Liver (tissue), 9 donors: ENCODE results near the gene FAM161B. TPM values are rescaled to one million over a fixed set of nuclear protein-coding genes. Genes with fewer than 3 reads are reported as not detected.
"Not testable (repeated sequence)": the region's sequence is repeated elsewhere in the genome, so short reads cannot be mapped to it uniquely, and the experiment has no call there.

Source experiments
- DNase-seq: peaks from one replicate; pipeline ENCODE4 v3.0.0-alpha.2; 2017; ENCODE audit warnings: low spot score
- H3K27ac ChIP-seq, 2 donors: one replicate each; pipeline ENCODE4 v1.7.0; 2013; ENCODE audit warnings: inconsistent platforms in 2 of 2, low read length in 2 of 2, control low read depth in 1 of 2, low read depth in 1 of 2, mild to moderate bottlenecking in 1 of 2
- H3K27me3 ChIP-seq, 4 donors: one replicate each; pipeline versions ENCODE4 v1.6.1 to v1.7.0; 2013; ENCODE audit warnings: low read length in 3 of 4, inconsistent platforms in 1 of 4, mild to moderate bottlenecking in 1 of 4, moderate library complexity in 1 of 4; ENCODE audit not compliant: control insufficient read depth in 4 of 4, insufficient read depth in 4 of 4
- H3K36me3 ChIP-seq, 4 donors: one replicate each; pipeline versions ENCODE4 v1.6.1 to v1.7.0; 2013; ENCODE audit warnings: low read length in 3 of 4, mild to moderate bottlenecking in 3 of 4, low read depth in 1 of 4, moderate library complexity in 1 of 4; ENCODE audit not compliant: control insufficient read depth in 4 of 4, insufficient read depth in 3 of 4
- H3K4me1 ChIP-seq, 4 donors: one replicate each; pipeline versions ENCODE4 v1.6.1 to v1.7.0; 2013; ENCODE audit warnings: low read length in 3 of 4, mild to moderate bottlenecking in 3 of 4, moderate library complexity in 1 of 4; ENCODE audit not compliant: control insufficient read depth in 4 of 4, insufficient read depth in 4 of 4
- H3K4me3 ChIP-seq, 3 donors: one replicate each; pipeline versions ENCODE4 v1.6.1 to v1.7.0; 2013; ENCODE audit warnings: low read length in 3 of 3, control low read depth in 1 of 3, low read depth in 1 of 3, mild to moderate bottlenecking in 1 of 3
- H3K9ac ChIP-seq, 2 donors: one replicate each; pipeline ENCODE4 v1.7.0; 2013; ENCODE audit warnings: low read length in 2 of 2, mild to moderate bottlenecking in 2 of 2, moderate library complexity in 2 of 2, control low read depth in 1 of 2, low read depth in 1 of 2
- H3K9me3 ChIP-seq, 4 donors: one replicate each; pipeline versions ENCODE4 v1.6.1 to v1.7.0; 2013; ENCODE audit warnings: low read length in 3 of 4; ENCODE audit not compliant: control insufficient read depth in 4 of 4
- ATF3 ChIP-seq: IDR thresholded peaks from 2 replicates; pipeline ENCODE4 v1.6.1; 2016; ENCODE audit warnings: antibody characterized with exemption
- EGR1 ChIP-seq, 2 donors: IDR thresholded peaks; 2 replicates each; pipeline ENCODE4 v1.6.1; 2016 to 2018; ENCODE audit warnings: antibody characterized with exemption in 2 of 2, low read depth in 2 of 2
- FOXA1 ChIP-seq: IDR thresholded peaks from 2 replicates; pipeline ENCODE4 v1.6.1; 2016; ENCODE audit warnings: antibody characterized with exemption
- FOXA2 ChIP-seq: IDR thresholded peaks from 2 replicates; pipeline ENCODE4 v1.6.1; 2016; ENCODE audit warnings: antibody characterized with exemption
- HNF4A ChIP-seq, 2 donors: conservative IDR thresholded peaks; 2 replicates each; pipeline ENCODE4 v1.6.1; 2016; ENCODE audit warnings: antibody characterized with exemption in 2 of 2, mild to moderate bottlenecking in 2 of 2
- HNF4G ChIP-seq: IDR thresholded peaks from 2 replicates; pipeline ENCODE4 v1.6.1; 2016; ENCODE audit warnings: antibody characterized with exemption
- NR2F2 ChIP-seq: IDR thresholded peaks from 2 replicates; pipeline ENCODE4 v1.6.1; 2016; ENCODE audit warnings: antibody characterized with exemption
- RXRA ChIP-seq, 2 donors: IDR thresholded peaks; 2 replicates each; pipeline ENCODE4 v1.6.1; 2017 to 2018; ENCODE audit warnings: antibody characterized with exemption in 2 of 2, mild to moderate bottlenecking in 1 of 2
- SP1 ChIP-seq: IDR thresholded peaks from 2 replicates; pipeline ENCODE4 v1.6.1; 2018; ENCODE audit warnings: antibody characterized with exemption, mild to moderate bottlenecking
- YY1 ChIP-seq: IDR thresholded peaks from 2 replicates; pipeline ENCODE4 v1.6.1; 2016; ENCODE audit warnings: antibody characterized with exemption, mild to moderate bottlenecking
- WGBS: extraction: QIAGEN DNeasy Blood & Tissue Kit; methylation state at CpG from one replicate; pipeline ENCODE4 v1.1.7; 2013; 5-methylcytosine and 5-hydroxymethylcytosine counted together
- polyA plus RNA-seq, 2 donors: library from polyadenylated mRNA; stranded (reverse) in 1 of 2; unstranded in 1 of 2; fragments of 200-250 nt in 1 of 2; fragments of >200 nt in 1 of 2; fragmentation: Nextera tagmentation in 1 of 2; extraction: Ambion mirVana in 1 of 2; gene quantifications; one replicate each; pipeline versions ENCODE4 v1.2.1 to v1.2.3, GENCODE V29; 2013 to 2015
- total RNA-seq, 2 donors: library from RNA; depleted of rRNA; stranded (reverse); fragments of >200 nt; gene quantifications; one replicate each; pipeline ENCODE4 v1.2.3, GENCODE V29; 2014
- TF ChIP-seq, protein P1 (sequence below): IDR thresholded peaks from 2 replicates; pipeline ENCODE4 v1.6.1; 2016; ENCODE audit warnings: antibody characterized with exemption
- TF ChIP-seq, protein P2 (sequence below): IDR thresholded peaks from 2 replicates; pipeline ENCODE4 v1.6.1; 2016; ENCODE audit warnings: antibody characterized with exemption, mild to moderate bottlenecking
- donor health status: healthy.
- donor health status: healthy.
- donor health status: healthy.
- donor health status: healthy.
- donor health status: healthy.

The FAM161B gene
- total and polyA plus RNA-seq, 4 donors = 0.79 to 1.5 (median 1.2) TPM

DNA sequence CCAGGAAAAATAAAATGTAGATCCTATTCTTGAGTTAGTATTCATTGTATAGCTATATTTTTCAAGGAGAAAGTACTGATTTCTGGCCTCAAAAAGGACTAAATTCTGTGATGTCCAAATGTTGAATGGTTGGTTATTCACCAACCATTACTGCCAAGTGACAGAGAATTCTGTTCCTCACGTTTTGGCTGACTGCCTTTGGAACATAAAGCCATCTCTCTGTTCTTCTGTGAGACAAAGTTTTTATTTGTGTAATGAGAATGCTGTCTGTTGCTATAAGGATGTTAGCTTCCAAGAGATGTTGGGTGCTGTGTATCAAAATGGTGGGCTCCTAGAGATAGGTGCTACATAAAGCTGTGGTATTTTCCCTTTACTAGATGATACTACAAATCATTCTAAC, 54.0 kb downstream of the FAM161B start:
- H3K9me3 ChIP-seq = no peaks in the 10 kb centered on the region
- DNase-seq = no peak
- TF ChIP-seq EGR1 (IDR thresholded peaks at IDR 0.05; ENCODE audit: low read depth in 2 of 2) (no peak), NR2F2 (no peak), FOXA1 (no peak), ATF3 (no peak), YY1 (no peak)
- TF ChIP-seq, protein P1, sequence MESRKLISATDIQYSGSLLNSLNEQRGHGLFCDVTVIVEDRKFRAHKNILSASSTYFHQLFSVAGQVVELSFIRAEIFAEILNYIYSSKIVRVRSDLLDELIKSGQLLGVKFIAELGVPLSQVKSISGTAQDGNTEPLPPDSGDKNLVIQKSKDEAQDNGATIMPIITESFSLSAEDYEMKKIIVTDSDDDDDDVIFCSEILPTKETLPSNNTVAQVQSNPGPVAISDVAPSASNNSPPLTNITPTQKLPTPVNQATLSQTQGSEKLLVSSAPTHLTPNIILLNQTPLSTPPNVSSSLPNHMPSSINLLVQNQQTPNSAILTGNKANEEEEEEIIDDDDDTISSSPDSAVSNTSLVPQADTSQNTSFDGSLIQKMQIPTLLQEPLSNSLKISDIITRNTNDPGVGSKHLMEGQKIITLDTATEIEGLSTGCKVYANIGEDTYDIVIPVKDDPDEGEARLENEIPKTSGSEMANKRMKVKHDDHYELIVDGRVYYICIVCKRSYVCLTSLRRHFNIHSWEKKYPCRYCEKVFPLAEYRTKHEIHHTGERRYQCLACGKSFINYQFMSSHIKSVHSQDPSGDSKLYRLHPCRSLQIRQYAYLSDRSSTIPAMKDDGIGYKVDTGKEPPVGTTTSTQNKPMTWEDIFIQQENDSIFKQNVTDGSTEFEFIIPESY = no peak
- WGBS = 72% methylated on average over 1 of the region's 1 CpG
- H3K36me3 ChIP-seq = peaks cover 7 to 62% (median 50%) of the 10 kb centered on the region in 4 donors
- H3K9ac ChIP-seq = no peak overlapping the region
- H3K27ac ChIP-seq = peak overlapping the region in 1 of 2 donors; percentile 38
- H3K4me3 ChIP-seq = no peak overlapping the region
- no peaks in the 10 kb centered on the region for H3K4me1 ChIP-seq
- H3K27me3 ChIP-seq = no peaks in the 10 kb centered on the region

DNA sequence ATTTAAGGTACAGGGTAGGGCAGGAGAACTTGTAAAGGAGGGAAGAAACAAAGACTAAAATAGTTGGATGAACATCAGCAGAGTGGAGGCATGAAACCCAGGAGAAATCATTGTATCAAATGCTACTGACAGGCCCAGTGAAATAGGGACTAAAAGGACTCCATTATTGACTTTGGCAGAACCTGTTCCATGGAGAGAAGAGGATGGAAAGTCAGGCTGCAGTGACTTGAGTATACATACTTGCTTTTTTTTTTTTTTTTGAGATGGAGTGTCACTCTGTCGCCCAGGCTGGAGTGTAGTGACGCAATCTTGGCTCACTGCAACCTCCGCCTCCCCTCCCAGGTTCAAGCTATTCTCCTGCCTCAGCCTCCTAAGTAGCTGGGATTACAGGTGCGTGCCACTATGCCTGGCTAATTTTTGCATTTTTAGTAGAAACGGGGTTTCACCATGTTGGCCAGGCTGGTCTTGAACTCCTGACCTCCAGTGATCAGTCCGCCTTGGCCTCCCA, 55.7 kb downstream of the FAM161B start:
- WGBS = 83% methylated on average over 6 of the region's 6 CpGs
- H3K27ac ChIP-seq, H3K4me1 ChIP-seq, H3K9me3 ChIP-seq, H3K9ac ChIP-seq, DNase-seq, H3K4me3 ChIP-seq, H3K27me3 ChIP-seq: not testable (repeated sequence)
- H3K36me3 ChIP-seq = peaks cover 7 to 53% (median 43%) of the 10 kb centered on the region in 4 donors

- Histone ChIP-seq H3K9ac (no peak overlapping the region), H3K9me3 (no peaks in the 10 kb centered on the region), H3K4me3 (no peak overlapping the region), H3K27ac (no peak overlapping the region), H3K4me1 (peaks cover 4 to 22% (median 13%) of the 10 kb centered on the region in 4 donors), H3K27me3 (no peaks in the 10 kb centered on the region), H3K36me3 (peaks cover 0 to 12% (median 6%) of the 10 kb centered on the region in 4 donors)
- TF ChIP-seq EGR1 (IDR thresholded peaks at IDR 0.05; ENCODE audit: low read depth in 2 of 2) = no peak
- no peak for TF ChIP-seq HNF4G
- TF ChIP-seq, protein P2, sequence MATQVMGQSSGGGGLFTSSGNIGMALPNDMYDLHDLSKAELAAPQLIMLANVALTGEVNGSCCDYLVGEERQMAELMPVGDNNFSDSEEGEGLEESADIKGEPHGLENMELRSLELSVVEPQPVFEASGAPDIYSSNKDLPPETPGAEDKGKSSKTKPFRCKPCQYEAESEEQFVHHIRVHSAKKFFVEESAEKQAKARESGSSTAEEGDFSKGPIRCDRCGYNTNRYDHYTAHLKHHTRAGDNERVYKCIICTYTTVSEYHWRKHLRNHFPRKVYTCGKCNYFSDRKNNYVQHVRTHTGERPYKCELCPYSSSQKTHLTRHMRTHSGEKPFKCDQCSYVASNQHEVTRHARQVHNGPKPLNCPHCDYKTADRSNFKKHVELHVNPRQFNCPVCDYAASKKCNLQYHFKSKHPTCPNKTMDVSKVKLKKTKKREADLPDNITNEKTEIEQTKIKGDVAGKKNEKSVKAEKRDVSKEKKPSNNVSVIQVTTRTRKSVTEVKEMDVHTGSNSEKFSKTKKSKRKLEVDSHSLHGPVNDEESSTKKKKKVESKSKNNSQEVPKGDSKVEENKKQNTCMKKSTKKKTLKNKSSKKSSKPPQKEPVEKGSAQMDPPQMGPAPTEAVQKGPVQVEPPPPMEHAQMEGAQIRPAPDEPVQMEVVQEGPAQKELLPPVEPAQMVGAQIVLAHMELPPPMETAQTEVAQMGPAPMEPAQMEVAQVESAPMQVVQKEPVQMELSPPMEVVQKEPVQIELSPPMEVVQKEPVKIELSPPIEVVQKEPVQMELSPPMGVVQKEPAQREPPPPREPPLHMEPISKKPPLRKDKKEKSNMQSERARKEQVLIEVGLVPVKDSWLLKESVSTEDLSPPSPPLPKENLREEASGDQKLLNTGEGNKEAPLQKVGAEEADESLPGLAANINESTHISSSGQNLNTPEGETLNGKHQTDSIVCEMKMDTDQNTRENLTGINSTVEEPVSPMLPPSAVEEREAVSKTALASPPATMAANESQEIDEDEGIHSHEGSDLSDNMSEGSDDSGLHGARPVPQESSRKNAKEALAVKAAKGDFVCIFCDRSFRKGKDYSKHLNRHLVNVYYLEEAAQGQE = no peak
- no peak for TF ChIP-seq YY1
- TF ChIP-seq HNF4A (conservative IDR thresholded peaks at IDR 0.05) = no peak
- no peak for TF ChIP-seq SP1
- TF ChIP-seq, protein P1 = no peak
- TF ChIP-seq FOXA1 = no peak
- no peak for TF ChIP-seq RXRA (IDR thresholded peaks at IDR 0.05)
- TF ChIP-seq FOXA2 = no peak
- no peak for TF ChIP-seq ATF3
- DNase-seq = no peak
- 87% methylated on average over 5 of the region's 5 CpGs for WGBS
Observed at GRCh38 chr14:73889376-73889775, 60.5 kb downstream of the FAM161B start.
